ENCODE measurements around the gene ITPRIP. TPM values are rescaled to one million over a fixed set of nuclear protein-coding genes. Genes with fewer than 3 reads are reported as not detected.

The ITPRIP gene
- total RNA-seq, 1 experiment from 2014 or later: 1.7 TPM

DNA sequence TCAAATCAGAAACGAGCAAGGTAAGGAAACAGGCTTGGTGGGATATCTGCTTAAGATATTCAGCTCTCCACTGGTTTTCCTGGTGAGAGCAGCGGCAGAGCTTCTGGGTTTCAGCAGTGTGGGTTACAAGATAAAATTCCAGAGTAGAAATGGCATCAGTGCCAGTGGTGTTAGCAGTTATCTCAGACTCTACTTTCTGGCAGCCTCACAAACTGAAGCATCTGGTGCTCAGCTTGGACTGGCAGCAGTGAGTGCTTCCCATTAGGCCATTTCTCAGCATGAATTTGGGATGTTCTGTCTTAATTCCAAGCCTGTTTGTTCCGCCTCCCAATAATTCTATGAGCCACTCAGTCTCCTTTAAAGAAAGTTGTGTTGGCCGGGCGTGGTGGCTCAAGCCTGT, 76.2 kb downstream of the ITPRIP start:
- TF ChIP-seq, protein P1, sequence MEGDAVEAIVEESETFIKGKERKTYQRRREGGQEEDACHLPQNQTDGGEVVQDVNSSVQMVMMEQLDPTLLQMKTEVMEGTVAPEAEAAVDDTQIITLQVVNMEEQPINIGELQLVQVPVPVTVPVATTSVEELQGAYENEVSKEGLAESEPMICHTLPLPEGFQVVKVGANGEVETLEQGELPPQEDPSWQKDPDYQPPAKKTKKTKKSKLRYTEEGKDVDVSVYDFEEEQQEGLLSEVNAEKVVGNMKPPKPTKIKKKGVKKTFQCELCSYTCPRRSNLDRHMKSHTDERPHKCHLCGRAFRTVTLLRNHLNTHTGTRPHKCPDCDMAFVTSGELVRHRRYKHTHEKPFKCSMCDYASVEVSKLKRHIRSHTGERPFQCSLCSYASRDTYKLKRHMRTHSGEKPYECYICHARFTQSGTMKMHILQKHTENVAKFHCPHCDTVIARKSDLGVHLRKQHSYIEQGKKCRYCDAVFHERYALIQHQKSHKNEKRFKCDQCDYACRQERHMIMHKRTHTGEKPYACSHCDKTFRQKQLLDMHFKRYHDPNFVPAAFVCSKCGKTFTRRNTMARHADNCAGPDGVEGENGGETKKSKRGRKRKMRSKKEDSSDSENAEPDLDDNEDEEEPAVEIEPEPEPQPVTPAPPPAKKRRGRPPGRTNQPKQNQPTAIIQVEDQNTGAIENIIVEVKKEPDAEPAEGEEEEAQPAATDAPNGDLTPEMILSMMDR (IDR thresholded peaks at IDR 0.05; ENCODE audit: unreplicated experiment): no peak
- BruUV-seq (replicated peaks): no TSS peak
- Mint-ChIP-seq H3K36me3 (ENCODE audit: insufficient read depth, unreplicated experiment) (peaks cover 17% of the 10 kb centered on the region), H3K4me1 (ENCODE audit: low read depth, unreplicated experiment) (peaks cover 34% of the 10 kb centered on the region), H3K27ac (ENCODE audit: unreplicated experiment) (no peak overlapping the region), H3K9me3 (ENCODE audit: low read depth, unreplicated experiment) (no peaks in the 10 kb centered on the region), H3K4me3 (ENCODE audit: low read depth, unreplicated experiment) (no peak overlapping the region), H3K27me3 (ENCODE audit: unreplicated experiment) (no peaks in the 10 kb centered on the region)
- CTCF ChIA-PET: no interaction called here
- DNase-seq: no peak
- intact Hi-C loops (cut with micrococcal nuclease; ENCODE audit: unreplicated experiment): no loop called here

DNA sequence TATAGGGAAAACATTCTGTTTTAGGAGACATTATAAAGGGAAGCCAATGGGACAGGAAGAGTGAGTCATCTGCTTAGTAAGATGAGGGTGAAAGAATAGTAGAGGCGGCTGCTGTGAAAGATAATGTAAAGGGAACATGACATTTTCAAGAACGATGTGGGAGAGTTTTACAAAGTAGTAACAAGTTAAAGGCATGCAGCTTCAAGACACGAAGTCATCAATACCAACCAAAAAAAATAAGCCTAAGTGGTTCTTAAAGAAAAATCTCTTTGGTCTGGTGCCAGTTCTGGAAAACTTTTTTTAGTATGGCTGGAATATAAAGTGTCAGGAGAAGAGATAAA, 77.5 kb downstream of the ITPRIP start:
- Mint-ChIP-seq H3K36me3 (ENCODE audit: insufficient read depth, unreplicated experiment) (peaks cover 20% of the 10 kb centered on the region), H3K4me1 (ENCODE audit: low read depth, unreplicated experiment) (peaks cover 34% of the 10 kb centered on the region), H3K9me3 (ENCODE audit: low read depth, unreplicated experiment) (no peaks in the 10 kb centered on the region), H3K27me3 (ENCODE audit: unreplicated experiment) (no peaks in the 10 kb centered on the region), H3K4me3 (ENCODE audit: low read depth, unreplicated experiment) (no peak overlapping the region), H3K27ac (ENCODE audit: unreplicated experiment) (no peak overlapping the region)
- no TSS peak for BruUV-seq (replicated peaks)
- no peak for DNase-seq
- TF ChIP-seq, protein P1 (IDR thresholded peaks at IDR 0.05; ENCODE audit: unreplicated experiment): no peak
- CTCF ChIA-PET: no interaction called here
- intact Hi-C loops (cut with micrococcal nuclease; ENCODE audit: unreplicated experiment): no loop called here

DNA sequence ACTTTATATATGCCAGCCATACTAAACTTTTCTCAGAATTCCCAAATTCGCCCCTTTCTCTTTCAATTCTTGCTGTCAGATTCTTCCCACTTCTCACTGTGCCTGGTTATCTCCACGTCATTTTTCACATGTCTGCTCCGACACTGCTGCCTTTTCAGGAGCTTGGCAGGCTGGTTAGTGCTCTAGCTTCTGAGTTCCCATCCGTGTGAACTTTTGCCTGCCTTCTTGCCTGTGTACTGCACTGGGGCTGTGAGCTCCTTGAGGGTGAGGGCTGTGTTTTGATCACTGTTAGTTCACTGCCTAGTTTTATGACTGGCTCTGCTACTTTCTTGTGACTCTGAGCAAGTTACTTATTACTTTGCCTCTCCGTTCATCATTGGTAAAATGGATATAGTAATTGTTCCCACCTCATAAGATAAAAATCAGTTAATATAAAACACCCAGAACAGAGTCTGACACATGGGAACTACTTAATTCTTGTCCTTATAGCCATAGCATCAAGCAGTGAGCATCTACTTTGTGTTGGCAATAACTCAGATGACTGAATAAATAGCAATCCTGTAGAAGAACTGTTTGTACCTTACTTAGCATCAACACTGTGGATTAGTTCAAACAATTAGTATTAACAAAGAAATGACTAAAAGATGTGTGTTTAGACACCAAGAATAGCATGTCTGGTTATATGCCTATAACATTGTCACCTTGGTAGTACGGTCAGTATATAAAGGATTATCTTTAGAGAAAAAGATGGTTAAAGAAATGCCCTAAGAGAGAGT, 78.1 kb downstream of the ITPRIP start:
- H3K36me3 Mint-ChIP-seq (ENCODE audit: insufficient read depth, unreplicated experiment): peaks cover 25% of the 10 kb centered on the region
- CTCF ChIA-PET: no interaction called here
- peaks cover 34% of the 10 kb centered on the region for H3K4me1 Mint-ChIP-seq (ENCODE audit: low read depth, unreplicated experiment)
- H3K4me3 Mint-ChIP-seq (ENCODE audit: low read depth, unreplicated experiment): no peak overlapping the region
- H3K27me3 Mint-ChIP-seq (ENCODE audit: unreplicated experiment): no peaks in the 10 kb centered on the region
- intact Hi-C loops (cut with micrococcal nuclease; ENCODE audit: unreplicated experiment): no loop called here
- no peak overlapping the region for H3K27ac Mint-ChIP-seq (ENCODE audit: unreplicated experiment)
- no peaks in the 10 kb centered on the region for H3K9me3 Mint-ChIP-seq (ENCODE audit: low read depth, unreplicated experiment)
- no TSS peak for BruUV-seq (replicated peaks)
- DNase-seq: no peak
- TF ChIP-seq, protein P1 (IDR thresholded peaks at IDR 0.05; ENCODE audit: unreplicated experiment): no peak

Small RNAs within 50 kb of the gene (microRNA-seq; reads per million reads assigned to microRNA genes)
- gene MIR4482: not detected

Other genes starting within 250 kb of the ITPRIP start
- gene SFR1, start 216.3 kb downstream of the ITPRIP start, total RNA-seq (2022): 10.2 and 11.6 TPM in 2 replicates
- 0.94 and 1.1 TPM in 2 replicates for gene CFAP43, start 106.1 kb downstream of the ITPRIP start, total RNA-seq (2022)
- 59.2 and 61.5 TPM in 2 replicates for gene GSTO1, start 83.6 kb downstream of the ITPRIP start, total RNA-seq (2022)
- gene GSTO2, start 69.3 kb downstream of the ITPRIP start, total RNA-seq (2022): 25.7 and 26.7 TPM in 2 replicates
- gene CFAP58, start 15.4 kb upstream of the ITPRIP start, total RNA-seq (2022): not detected in 2 replicates